ENCODE data around the gene BRPF1.

- no peak for TF ChIP-seq EZH2phosphoT487 (IDR thresholded peaks at IDR 0.05; ENCODE audit: borderline replicate concordance)
- TF ChIP-seq SRF (IDR thresholded peaks at IDR 0.05; ENCODE audit: low read depth): no peak
- TF ChIP-seq RAD21 (IDR thresholded peaks at IDR 0.05; ENCODE audit: low read depth): no peak
- no peak for TF ChIP-seq CTCF (IDR thresholded peaks at IDR 0.05 in 2 of 3, conservative IDR thresholded peaks at IDR 0.05 in 1 of 3; ENCODE audit: borderline replicate concordance in 1 of 3, insufficient read depth in 1 of 3, low read depth in 2 of 3, low read length in 2 of 3)
- TF ChIP-seq JUND (IDR thresholded peaks at IDR 0.05): no peak
- TF ChIP-seq SP1 (IDR thresholded peaks at IDR 0.05; ENCODE audit: low read depth): no peak
- TF ChIP-seq ZFX (IDR thresholded peaks at IDR 0.05): no peak
- TF ChIP-seq POLR2AphosphoS5 (IDR thresholded peaks at IDR 0.05; ENCODE audit: low read depth, low read length): no peak
- TF ChIP-seq REST (IDR thresholded peaks at IDR 0.05; ENCODE audit: low read depth): no peak
- no peak for TF ChIP-seq MAX (IDR thresholded peaks at IDR 0.05)
- no peak for TF ChIP-seq POLR2A (IDR thresholded peaks at IDR 0.05; ENCODE audit: borderline replicate concordance, extremely low read depth, insufficient read depth, insufficient read length)
Observed at GRCh38 chr3:9794400-9794799, 62.9 kb downstream of the BRPF1 start.
